ENCODE measurements around the gene RPS6KA4. TPM values are rescaled to one million over a fixed set of nuclear protein-coding genes. Genes with fewer than 3 reads are reported as not detected.
A peak's percentile ranks its signal among the peaks of the same experiment; 100 is the strongest.

The RPS6KA4 gene
- total RNA-seq, 1 donor from 2014 or later: 3.2 TPM

DNA sequence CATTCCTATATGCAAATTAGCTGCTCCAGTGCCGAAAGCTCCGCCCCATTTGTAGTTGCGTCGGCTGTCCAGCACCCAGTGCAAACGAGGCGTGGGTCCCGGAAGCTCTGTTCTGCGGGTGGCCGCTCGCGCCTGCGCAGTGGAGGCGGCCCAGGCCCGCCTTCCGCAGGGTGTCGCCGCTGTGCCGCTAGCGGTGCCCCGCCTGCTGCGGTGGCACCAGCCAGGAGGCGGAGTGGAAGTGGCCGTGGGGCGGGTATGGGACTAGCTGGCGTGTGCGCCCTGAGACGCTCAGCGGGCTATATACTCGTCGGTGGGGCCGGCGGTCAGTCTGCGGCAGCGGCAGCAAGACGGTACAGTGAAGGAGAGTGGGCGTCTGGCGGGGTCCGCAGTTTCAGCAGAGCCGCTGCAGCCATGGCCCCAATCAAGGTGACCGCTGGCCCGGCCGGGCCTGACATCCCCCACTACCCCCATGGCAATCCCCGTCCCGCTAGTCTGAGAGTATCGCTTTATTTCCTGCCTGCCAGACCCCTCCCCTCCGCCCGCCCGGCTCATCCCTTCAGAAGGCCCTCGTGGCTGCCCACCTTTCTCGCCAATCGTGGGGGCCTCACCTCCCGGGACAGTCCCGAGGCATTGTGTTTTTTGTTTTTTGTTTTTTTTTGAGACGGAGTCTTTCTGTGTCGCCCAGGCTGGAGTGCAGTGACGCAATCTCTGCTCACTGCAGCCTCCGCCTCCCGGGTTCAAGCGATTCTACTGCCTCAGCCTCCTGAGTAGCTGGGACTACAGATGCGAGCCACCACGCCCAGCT lies 40.8 kb upstream of the RPS6KA4 start, which contains the start of gene PRDX5:
PRDX5 (plus strand) TSS at position 161 of the 805 bp plus-strand sequence; CDS start at position 256, 95 bp downstream.
- Mint-ChIP-seq H3K27ac (ENCODE audit: unreplicated experiment) (peak within 1 kb of the TSS; percentile 98), H3K4me3 (ENCODE audit: unreplicated experiment) (peak within 1 kb of the TSS; percentile 95), H3K4me1 (ENCODE audit: low read depth, unreplicated experiment) (peaks cover 22% of the 10 kb centered on the region), H3K36me3 (ENCODE audit: unreplicated experiment) (peaks cover 4% of the 10 kb centered on the region), H3K9me3 (ENCODE audit: unreplicated experiment) (peaks cover 10% of the 10 kb centered on the region), H3K27me3 (ENCODE audit: unreplicated experiment) (peaks cover 17% of the 10 kb centered on the region)
- peak; percentile 94 for DNase-seq
- TF ChIP-seq CTCF (IDR thresholded peaks at IDR 0.05; ENCODE audit: partially characterized antibody, unreplicated experiment): no peak

GRCh38 chr11:64318766-64319761 lies 39.9 kb upstream of the RPS6KA4 start:
- H3K27ac Mint-ChIP-seq (ENCODE audit: unreplicated experiment): peak overlapping the region; percentile 94
- peaks cover 12% of the 10 kb centered on the region for H3K9me3 Mint-ChIP-seq (ENCODE audit: unreplicated experiment)
- peaks cover 21% of the 10 kb centered on the region for H3K4me1 Mint-ChIP-seq (ENCODE audit: low read depth, unreplicated experiment)
- peak overlapping the region; percentile 95 for H3K4me3 Mint-ChIP-seq (ENCODE audit: unreplicated experiment)
- H3K27me3 Mint-ChIP-seq (ENCODE audit: unreplicated experiment): peaks cover 19% of the 10 kb centered on the region
- DNase-seq: no peak
- H3K36me3 Mint-ChIP-seq (ENCODE audit: unreplicated experiment): peaks cover 4% of the 10 kb centered on the region
- TF ChIP-seq CTCF (IDR thresholded peaks at IDR 0.05; ENCODE audit: partially characterized antibody, unreplicated experiment): no peak

DNA sequence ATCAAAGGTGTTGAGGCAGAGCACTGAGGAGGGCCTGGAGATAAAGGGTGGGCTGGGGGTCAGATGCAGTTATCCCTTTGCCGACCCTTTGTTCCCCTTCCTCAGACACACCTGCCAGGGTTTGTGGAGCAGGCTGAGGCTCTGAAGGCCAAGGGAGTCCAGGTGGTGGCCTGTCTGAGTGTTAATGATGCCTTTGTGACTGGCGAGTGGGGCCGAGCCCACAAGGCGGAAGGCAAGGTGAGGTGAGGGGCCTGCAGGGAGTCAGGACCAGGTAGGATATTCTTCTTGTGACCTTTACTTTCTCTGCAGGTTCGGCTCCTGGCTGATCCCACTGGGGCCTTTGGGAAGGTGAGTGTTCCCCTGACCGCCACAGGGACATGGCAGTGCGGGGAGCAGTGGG lies 38.4 kb upstream of the RPS6KA4 start:
- DNase-seq: no peak
- TF ChIP-seq CTCF (IDR thresholded peaks at IDR 0.05; ENCODE audit: partially characterized antibody, unreplicated experiment): no peak
- Mint-ChIP-seq H3K36me3 (ENCODE audit: unreplicated experiment) (peaks cover 4% of the 10 kb centered on the region), H3K9me3 (ENCODE audit: unreplicated experiment) (peaks cover 12% of the 10 kb centered on the region), H3K4me3 (ENCODE audit: unreplicated experiment) (peak overlapping the region; percentile 76), H3K4me1 (ENCODE audit: low read depth, unreplicated experiment) (peaks cover 18% of the 10 kb centered on the region), H3K27me3 (ENCODE audit: unreplicated experiment) (peaks cover 17% of the 10 kb centered on the region), H3K27ac (ENCODE audit: unreplicated experiment) (peak overlapping the region; percentile 2)

DNA sequence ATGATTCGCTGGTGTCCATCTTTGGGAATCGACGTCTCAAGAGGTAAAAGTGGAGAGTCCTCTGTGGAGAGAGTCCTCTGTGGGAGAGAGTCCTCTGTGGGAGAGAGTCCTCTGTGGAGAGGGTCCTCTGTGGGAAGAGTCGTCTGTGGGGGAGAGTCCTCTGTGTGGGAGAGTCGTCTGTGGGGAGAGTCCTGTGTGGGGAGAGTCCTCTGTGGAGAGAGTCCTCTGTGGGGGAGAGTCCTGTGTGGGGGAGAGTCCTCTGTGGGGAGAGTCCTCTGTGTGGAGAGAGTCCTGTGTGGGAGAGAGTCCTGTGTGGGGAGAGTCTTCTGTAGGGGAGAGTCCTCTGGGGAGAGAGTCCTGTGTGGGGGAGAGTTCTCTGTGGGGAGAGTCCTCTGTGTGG lies 37.9 kb upstream of the RPS6KA4 start:
- Mint-ChIP-seq H3K9me3 (ENCODE audit: unreplicated experiment) (peaks cover 12% of the 10 kb centered on the region), H3K27me3 (ENCODE audit: unreplicated experiment) (peaks cover 17% of the 10 kb centered on the region), H3K36me3 (ENCODE audit: unreplicated experiment) (peaks cover 4% of the 10 kb centered on the region), H3K27ac (ENCODE audit: unreplicated experiment) (no peak overlapping the region), H3K4me3 (ENCODE audit: unreplicated experiment) (peak overlapping the region; percentile 76), H3K4me1 (ENCODE audit: low read depth, unreplicated experiment) (peaks cover 18% of the 10 kb centered on the region)
- DNase-seq: no peak
- no peak for TF ChIP-seq CTCF (IDR thresholded peaks at IDR 0.05; ENCODE audit: partially characterized antibody, unreplicated experiment)

Measured in glutamatergic neuron (in vitro differentiated cells).